GM19351 (cell line): ENCODE data around the gene ASAH2.
"Not testable (repeated sequence)": the region's sequence is repeated elsewhere in the genome, so short reads cannot be mapped to it uniquely, and the experiment has no call there.

Experiments
- ATAC-seq: cut with Tn5 transposase; IDR thresholded peaks from one replicate; pipeline ENCODE4 v1.9.1; 2021; ENCODE audit warnings: mild to moderate bottlenecking, moderate library complexity; ENCODE audit not compliant: unreplicated experiment

The ASAH2 gene

GRCh38 chr10:50260791-50261281, 9.5 kb upstream of the ASAH2 start:
- ATAC-seq: peak; percentile 98

- ATAC-seq: no peak
Observed at GRCh38 chr10:50254479-50254878, 3.2 kb upstream of the ASAH2 start.

GRCh38 chr10:50250096-50250854, 1.0 kb downstream of the ASAH2 start:
- no peak for ATAC-seq

- no peak for ATAC-seq
Observed at GRCh38 chr10:50248598-50248997, 2.7 kb downstream of the ASAH2 start.

- ATAC-seq: no peak
Observed at GRCh38 chr10:50248062-50248461, 3.3 kb downstream of the ASAH2 start.

- no peak for ATAC-seq
Observed at GRCh38 chr10:50244201-50244600, 7.1 kb downstream of the ASAH2 start.

GRCh38 chr10:50242777-50243176, 8.5 kb downstream of the ASAH2 start:
- no peak for ATAC-seq

- not testable (repeated sequence) for ATAC-seq
Observed at GRCh38 chr10:50241478-50241877, 9.8 kb downstream of the ASAH2 start.

- ATAC-seq: no peak
Observed at GRCh38 chr10:50234486-50234885, 16.8 kb downstream of the ASAH2 start.

GRCh38 chr10:50232261-50232639, 19.1 kb downstream of the ASAH2 start:
- no peak for ATAC-seq

- ATAC-seq: peak; percentile 62
Observed at GRCh38 chr10:50231515-50232260, 19.6 kb downstream of the ASAH2 start.

GRCh38 chr10:50229460-50229859, 21.9 kb downstream of the ASAH2 start:
- no peak for ATAC-seq

GRCh38 chr10:50228672-50229071, 22.6 kb downstream of the ASAH2 start:
- ATAC-seq: no peak

GRCh38 chr10:50226610-50227009, 24.7 kb downstream of the ASAH2 start:
- no peak for ATAC-seq

GRCh38 chr10:50224330-50224952, 26.9 kb downstream of the ASAH2 start:
- ATAC-seq: peak; percentile 98

- no peak for ATAC-seq
Observed at GRCh38 chr10:50222199-50222598, 29.1 kb downstream of the ASAH2 start.

GRCh38 chr10:50221470-50221869, 29.8 kb downstream of the ASAH2 start:
- ATAC-seq: no peak

- ATAC-seq: no peak
Observed at GRCh38 chr10:50219646-50220045, 31.7 kb downstream of the ASAH2 start.

GRCh38 chr10:50219200-50219599, 32.1 kb downstream of the ASAH2 start:
- no peak for ATAC-seq

- ATAC-seq: no peak
Observed at GRCh38 chr10:50216894-50217293, 34.4 kb downstream of the ASAH2 start.

GRCh38 chr10:50216418-50216817, 34.9 kb downstream of the ASAH2 start:
- ATAC-seq: no peak

GRCh38 chr10:50211670-50212069, 39.6 kb downstream of the ASAH2 start:
- no peak for ATAC-seq
